Measurements from ENCODE around the gene AHR.

Gene AHR

DNA sequence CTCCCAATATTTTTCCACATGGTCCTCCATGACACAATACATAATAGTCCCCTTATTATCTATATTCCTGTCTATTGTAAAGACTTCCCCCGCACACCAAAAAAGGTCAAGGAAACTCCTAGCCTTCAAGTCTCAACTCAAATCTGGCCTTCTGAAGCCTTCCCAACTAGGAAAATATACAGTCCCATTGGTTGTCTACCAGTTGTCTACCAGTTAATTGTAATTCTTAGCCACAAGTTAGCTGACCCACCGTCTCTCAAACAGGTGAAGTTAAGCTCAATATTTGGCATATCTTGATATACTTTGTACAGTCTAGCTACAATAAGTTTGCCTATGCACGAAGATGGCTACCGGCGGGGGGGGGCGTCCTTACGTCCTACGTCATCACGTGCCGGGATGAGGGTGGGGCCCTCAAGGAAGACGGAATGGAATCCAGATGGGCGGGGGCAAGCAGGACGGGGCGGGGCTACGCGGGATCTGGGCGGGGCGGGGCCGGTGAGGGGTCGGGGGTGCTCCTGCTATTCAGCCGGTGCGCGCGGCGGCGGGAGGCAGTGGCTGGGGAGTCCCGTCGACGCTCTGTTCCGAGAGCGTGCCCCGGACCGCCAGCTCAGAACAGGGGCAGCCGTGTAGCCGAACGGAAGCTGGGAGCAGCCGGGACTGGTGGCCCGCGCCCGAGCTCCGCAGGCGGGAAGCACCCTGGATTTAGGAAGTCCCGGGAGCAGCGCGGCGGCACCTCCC, at the start of gene AHR:
AHR (plus strand) TSS at position 551 of the 738 bp plus-strand sequence. CDS start 613 bp downstream, outside the sequence.
- peak; percentile 80 for DNase-seq (ENCODE audit: low read depth)

DNA sequence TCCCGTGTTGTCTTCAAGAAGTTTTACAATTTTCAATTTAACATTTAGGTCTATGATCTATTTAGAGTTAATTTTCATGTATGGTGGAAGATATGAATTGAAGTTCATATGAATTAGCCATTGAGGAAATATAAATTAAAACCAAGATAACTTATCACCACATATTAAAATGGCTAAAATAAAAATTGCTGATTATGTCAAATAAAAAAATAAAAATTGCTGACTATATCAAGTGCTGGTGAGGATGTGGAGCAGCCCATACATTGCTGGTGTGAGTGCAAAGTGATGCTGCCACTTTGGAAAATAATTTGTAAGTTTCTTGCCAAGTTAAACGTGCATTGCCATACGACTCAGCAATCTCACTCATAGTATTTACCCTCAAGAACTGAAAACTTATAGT, 44.6 kb upstream of the AHR start:
- no peak for DNase-seq (ENCODE audit: low read depth)

DNA sequence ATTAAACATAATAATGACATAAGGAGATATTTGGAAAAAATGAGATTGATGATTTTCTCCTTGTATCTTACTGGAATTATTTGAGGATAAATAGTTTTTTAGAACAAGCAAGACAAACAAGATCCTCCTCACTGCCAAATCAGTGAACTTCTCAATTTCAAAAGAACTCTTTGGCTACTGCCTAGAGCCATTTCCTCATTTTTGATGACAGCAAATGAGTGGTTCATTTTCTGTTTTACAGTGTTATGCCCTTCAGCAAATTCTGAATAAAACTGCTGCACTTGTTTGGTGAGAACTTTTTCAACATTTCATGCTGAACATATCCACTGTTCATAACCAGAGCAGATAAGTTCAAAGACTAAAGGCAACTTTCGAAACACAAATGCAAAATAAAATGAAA, 42.5 kb upstream of the AHR start:
- DNase-seq (ENCODE audit: low read depth), result no peak

- DNase-seq (ENCODE audit: low read depth), result no peak
Measured at GRCh38 chr7:17256375-17256774, 42.1 kb upstream of the AHR start.

DNA sequence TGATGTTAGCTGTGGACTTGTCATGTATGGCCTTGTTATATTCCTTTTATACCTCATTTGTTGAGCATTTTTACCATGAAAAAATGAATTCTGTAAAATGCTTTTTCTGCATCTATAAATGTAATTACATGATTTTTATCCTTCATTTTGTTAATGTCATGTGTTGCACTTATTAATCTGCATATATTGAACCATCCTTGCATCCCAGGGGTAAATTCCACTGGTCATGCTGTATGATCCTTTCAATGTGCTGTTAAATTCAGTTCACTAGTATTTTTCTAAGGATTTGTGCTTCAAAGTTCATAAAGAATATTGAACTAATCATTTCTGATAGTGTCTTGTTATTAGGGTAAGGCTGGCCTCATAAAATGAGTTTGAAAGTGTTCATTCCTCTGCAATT, 31.9 kb upstream of the AHR start:
- no peak for DNase-seq (ENCODE audit: low read depth)

GRCh38 chr7:17269341-17270221, 28.9 kb upstream of the AHR start:
- no peak for DNase-seq (ENCODE audit: low read depth)

- no peak for DNase-seq (ENCODE audit: low read depth)
Measured at GRCh38 chr7:17274551-17275245, 23.8 kb upstream of the AHR start.

DNA sequence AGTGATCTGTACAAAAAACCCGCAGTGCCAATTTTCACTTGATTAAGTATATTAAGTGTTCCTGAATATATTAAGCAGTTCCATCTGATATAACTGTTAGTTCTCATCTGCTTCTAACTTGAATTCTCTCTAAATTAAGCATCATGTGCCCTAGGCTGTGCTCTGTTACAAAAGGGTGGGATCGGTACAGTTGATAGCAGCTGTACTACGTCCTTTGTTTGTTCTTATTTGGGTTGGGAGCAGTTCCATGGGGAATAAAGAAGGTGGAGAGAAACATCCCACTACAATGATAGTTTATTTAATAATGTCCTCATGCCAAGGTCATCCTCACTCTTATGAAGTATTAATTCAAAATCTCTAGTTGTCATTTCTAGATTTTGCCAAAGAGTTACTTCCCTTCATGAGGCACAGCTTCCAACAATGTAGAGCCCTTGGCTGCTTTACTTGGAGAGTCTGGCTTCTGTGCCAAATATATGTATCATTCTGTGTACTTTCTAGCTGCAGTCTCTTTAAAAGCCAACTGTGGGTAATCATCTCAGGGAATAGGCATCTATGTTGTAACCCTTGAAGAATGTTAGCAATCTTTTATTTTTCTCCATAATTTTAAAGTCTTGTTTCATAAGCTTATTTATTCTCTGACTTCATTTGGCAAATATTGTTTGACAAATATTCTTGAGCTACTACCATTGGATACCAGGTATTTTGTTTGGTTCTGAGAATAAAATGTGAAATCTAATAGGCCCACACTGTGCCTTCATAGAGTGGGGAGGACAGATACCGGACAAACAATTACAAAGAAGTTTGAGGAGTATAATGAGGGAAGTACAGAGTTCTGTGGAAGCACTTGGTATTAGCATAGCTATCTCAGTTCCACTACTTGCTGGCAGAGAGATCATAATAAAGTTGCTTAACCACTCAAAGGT, 22.4 kb upstream of the AHR start:
- DNase-seq (ENCODE audit: low read depth), result peak; percentile 83

DNA sequence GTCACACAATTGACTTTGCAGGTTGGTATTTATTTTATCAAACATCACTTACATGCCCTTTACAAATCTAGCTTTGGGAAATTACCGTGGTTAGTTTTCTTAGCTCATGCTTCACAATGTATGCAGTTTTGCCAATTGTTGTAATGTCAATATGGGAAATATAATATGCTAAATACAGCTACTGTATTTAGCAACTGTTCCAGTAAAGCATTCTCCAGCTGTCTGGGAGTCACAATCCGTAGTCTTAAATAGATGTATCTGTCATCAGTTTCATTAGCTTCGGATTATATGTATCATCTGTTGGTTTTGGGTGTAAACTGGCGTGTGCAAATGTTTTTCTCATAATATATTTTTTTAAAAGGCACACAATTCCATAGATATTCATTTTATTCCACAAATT, 19.4 kb upstream of the AHR start:
- DNase-seq (ENCODE audit: low read depth), result no peak

DNA sequence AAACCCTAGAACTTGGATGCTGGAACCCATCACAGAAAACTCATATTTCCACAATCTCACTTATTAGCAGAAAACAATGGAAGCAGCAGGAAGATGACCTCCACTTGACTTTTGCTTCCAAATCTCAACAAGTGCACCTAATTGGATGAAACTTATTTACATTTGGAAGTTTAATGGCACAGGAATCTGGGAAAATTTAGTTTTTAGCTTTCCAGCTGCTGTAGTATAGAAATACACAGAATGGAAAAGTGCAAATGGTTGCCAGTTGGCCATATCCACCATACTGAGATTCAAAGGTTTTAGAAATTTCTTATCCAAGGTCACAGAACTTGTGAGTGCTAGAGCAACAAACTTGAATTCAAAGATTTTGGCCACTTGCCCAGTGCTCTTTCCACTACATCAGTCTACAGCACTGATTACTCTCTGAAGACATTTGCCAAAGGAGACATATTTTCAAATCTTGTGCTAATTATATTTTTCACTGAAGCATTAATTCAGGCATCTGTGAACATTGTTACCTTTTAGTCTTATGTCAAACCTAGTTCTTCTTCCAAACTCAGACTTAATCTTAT, 9.3 kb upstream of the AHR start:
- DNase-seq (ENCODE audit: low read depth), result no peak

GRCh38 chr7:17292843-17293242, 5.6 kb upstream of the AHR start:
- no peak for DNase-seq (ENCODE audit: low read depth)

- no peak for DNase-seq (ENCODE audit: low read depth)
Measured at GRCh38 chr7:17293481-17293880, 5.0 kb upstream of the AHR start.

GRCh38 chr7:17297243-17297642, 1.2 kb upstream of the AHR start:
- DNase-seq (ENCODE audit: low read depth), result no peak

DNA sequence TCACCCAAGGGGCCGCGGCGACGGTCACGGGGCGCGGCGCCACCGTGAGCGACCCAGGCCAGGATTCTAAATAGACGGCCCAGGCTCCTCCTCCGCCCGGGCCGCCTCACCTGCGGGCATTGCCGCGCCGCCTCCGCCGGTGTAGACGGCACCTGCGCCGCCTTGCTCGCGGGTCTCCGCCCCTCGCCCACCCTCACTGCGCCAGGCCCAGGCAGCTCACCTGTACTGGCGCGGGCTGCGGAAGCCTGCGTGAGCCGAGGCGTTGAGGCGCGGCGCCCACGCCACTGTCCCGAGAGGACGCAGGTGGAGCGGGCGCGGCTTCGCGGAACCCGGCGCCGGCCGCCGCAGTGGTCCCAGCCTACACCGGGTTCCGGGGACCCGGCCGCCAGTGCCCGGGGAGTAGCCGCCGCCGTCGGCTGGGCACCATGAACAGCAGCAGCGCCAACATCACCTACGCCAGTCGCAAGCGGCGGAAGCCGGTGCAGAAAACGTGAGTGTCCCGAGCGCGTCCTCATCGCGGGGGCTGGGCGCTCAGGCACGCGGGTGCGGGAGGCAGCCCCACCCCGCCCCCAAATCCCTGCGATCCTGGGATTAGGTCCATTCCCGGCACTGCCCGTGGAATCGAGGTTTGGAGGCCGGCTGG, 509 bp downstream of the AHR start:
- no peak for DNase-seq (ENCODE audit: low read depth)

DNA sequence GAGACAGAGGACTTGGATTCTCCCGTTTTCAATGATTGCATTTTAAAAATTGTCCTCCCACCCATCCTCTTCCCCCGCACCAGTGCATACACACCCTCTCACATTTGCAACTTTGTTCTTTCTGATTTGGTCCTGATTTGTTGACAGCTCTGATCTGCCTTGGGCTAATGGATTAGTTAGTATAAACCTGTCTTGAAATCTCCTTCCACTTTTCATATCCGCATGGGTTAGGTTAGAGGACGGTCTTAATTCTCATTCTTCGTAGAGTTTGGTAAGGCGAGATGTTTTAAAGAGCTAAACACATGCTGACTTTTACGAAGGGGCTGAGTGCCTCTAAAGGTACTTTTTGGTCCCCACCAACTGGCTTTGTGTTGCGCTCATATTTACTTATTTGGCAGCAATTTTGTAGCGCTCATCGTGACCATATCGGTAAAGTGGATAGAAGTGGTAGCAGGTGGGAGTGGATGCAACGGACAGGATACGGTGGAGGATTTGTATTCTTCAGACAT, 1.1 kb downstream of the AHR start:
- no peak for DNase-seq (ENCODE audit: low read depth)

DNA sequence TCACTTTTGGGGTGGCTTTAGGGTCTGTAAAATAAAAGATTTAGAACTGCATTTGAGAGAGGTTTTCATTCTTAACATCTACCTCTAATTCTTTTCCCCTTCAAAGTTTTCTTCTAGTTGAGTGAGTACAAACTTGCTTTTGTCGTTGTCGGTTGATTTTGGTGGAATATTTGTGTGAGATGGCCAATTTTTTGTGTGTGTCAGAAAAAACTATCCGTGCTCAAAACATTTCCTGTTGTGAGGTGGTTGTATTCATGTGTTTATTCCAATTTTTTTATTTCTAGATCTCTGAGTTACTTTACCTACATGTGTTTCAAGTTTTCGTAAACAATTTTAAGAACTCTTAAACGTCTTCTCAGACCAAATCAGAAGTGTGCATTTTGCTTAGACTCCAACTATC, 1.6 kb downstream of the AHR start:
- DNase-seq (ENCODE audit: low read depth), result no peak

DNA sequence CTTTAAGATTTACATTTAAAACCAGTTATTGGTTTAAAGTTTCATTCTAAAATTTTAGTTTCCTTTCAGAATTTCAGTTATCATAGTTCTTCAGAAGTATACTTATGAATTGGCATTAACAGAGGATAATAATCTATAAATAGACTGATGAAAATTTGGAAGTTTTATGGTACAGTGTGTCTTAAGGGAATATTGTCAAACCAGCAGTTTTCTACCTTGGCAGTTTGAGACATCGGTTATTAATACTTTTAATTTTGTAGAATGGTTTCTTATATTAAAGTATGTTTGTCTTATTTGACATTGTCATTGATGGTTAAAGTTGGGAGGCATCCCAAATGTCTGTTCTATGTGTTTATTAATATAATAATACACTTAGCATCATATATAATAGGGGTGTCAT, 2.0 kb downstream of the AHR start:
- no peak for DNase-seq (ENCODE audit: low read depth)

DNA sequence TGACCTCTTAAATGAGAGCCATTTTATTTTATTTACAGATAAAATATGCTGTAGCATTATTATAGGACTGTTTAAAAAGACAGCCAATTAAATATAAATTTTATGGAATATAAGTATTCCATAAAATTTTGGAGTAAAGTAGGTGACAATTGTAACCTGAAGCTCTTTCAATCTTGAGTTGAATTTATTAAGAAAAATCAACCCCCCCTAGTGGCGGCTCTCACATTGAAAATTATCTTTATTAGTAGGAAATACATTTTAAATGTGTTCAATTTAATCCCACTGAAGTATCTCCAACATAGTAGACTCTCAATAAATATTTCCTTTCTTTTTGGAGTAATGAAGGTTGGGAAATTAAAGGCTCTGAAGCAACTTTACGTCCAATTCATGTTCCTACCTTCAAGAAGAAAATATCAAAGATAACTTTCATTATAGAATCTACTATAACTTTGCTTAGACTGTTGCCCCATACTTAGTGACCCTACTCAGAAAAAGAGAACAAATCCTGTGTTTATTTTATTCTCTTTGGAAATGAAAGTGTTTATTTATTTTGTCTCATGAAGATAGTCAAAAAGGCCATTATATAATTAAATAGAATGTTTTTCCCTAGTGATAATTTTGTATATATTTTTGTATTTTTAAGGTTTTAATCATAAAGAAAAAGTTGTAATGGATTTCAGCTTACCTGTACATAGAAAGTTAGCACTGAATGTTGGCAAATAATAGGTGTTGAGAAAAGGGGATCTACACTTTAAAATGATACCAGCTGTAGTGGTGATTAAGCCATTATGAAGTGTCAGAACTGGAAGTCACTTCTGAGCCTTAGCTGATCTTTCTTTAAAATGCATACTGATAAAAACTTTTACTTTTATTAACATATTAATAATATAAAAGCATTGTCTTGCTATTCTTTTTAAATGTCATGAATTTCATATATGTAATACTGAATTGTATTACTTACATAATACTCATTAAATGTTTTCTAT, 3.3 kb downstream of the AHR start:
- no peak for DNase-seq (ENCODE audit: low read depth)

GRCh38 chr7:17302575-17303142, 4.2 kb downstream of the AHR start:
- DNase-seq (ENCODE audit: low read depth), result no peak

All from GM04504 (cell line).